PFSK-1 (cell line): ENCODE measurements around the gene PDE4B.

Source experiments
- FOXP2 ChIP-seq: optimal IDR thresholded peaks from 2 replicates; pipeline ENCODE3; 2011; ENCODE audit warnings: borderline replicate concordance, control low read depth, inconsistent platforms; ENCODE audit not compliant: insufficient read depth; ENCODE audit errors: extremely low read length, extremely low read depth
- POLR2AphosphoS5 ChIP-seq: IDR thresholded peaks from 2 replicates; pipeline ENCODE4 v1.6.1; 2012; ENCODE audit warnings: low read depth, mild to moderate bottlenecking, control low read depth, low read length, moderate library complexity
- REST ChIP-seq, 2 experiments: IDR thresholded peaks; 2 replicates each; pipeline versions ENCODE4 v1.6.1 to v1.8.0; 2011 to 2012; ENCODE audit warnings: low read depth in 2 of 2, low read length in 2 of 2, control low read depth in 1 of 2, inconsistent platforms in 1 of 2, mild to moderate bottlenecking in 1 of 2, moderate library complexity in 1 of 2; ENCODE audit not compliant: insufficient read depth in 1 of 2
- SIN3A ChIP-seq: IDR thresholded peaks from 2 replicates; pipeline ENCODE4 v1.6.1; 2012; ENCODE audit warnings: mild to moderate bottlenecking, low read length, moderate library complexity, borderline replicate concordance; ENCODE audit not compliant: insufficient read depth
- TAF1 ChIP-seq: IDR thresholded peaks from 2 replicates; pipeline ENCODE4 v1.6.1; 2012; ENCODE audit warnings: low read length, control low read depth, borderline replicate concordance; ENCODE audit not compliant: insufficient read depth

The PDE4B gene

GRCh38 chr1:66305927-66306326 is 513.2 kb downstream of the PDE4B start:
- no peak for TF ChIP-seq REST (IDR thresholded peaks at IDR 0.05; ENCODE audit: insufficient read depth in 1 of 2, low read depth in 2 of 2, low read length in 2 of 2)
- TF ChIP-seq TAF1 = no peak
- no peak for TF ChIP-seq POLR2AphosphoS5
- TF ChIP-seq SIN3A = no peak
- no peak for TF ChIP-seq FOXP2

GRCh38 chr1:66309006-66309741 is 516.5 kb downstream of the PDE4B start:
- TF ChIP-seq TAF1 = no peak
- no peak for TF ChIP-seq REST (IDR thresholded peaks at IDR 0.05; ENCODE audit: insufficient read depth in 1 of 2, low read depth in 2 of 2, low read length in 2 of 2)
- TF ChIP-seq FOXP2 = no peak
- no peak for TF ChIP-seq SIN3A
- TF ChIP-seq POLR2AphosphoS5 = no peak

GRCh38 chr1:66311092-66311491 is 518.4 kb downstream of the PDE4B start:
- TF ChIP-seq SIN3A (no peak), FOXP2 (no peak), TAF1 (no peak), POLR2AphosphoS5 (no peak), REST (IDR thresholded peaks at IDR 0.05; ENCODE audit: insufficient read depth in 1 of 2, low read depth in 2 of 2, low read length in 2 of 2) (no peak)

GRCh38 chr1:66311628-66312027 is 518.9 kb downstream of the PDE4B start:
- TF ChIP-seq REST (IDR thresholded peaks at IDR 0.05; ENCODE audit: insufficient read depth in 1 of 2, low read depth in 2 of 2, low read length in 2 of 2) (no peak), TAF1 (no peak), SIN3A (no peak), FOXP2 (no peak), POLR2AphosphoS5 (no peak)
